AG09319 (cell line): ENCODE data around the gene ZSWIM7.
"Not testable (repeated sequence)": the region's sequence is repeated elsewhere in the genome, so short reads cannot be mapped to it uniquely, and the experiment has no call there.

Experiments
- DNase-seq: peaks from one replicate; pipeline ENCODE4 v3.0.0-alpha.2; 2010; ENCODE audit warnings: low read depth; ENCODE audit errors: extremely low read depth
- CTCF ChIP-seq: IDR thresholded peaks from 2 replicates; pipeline ENCODE4 v1.5.1; 2011; ENCODE audit warnings: low read depth, mild to moderate bottlenecking, inconsistent platforms, low read length, moderate library complexity

Gene ZSWIM7

GRCh38 chr17:15941781-15942180, 57.7 kb downstream of the ZSWIM7 start:
- TF ChIP-seq CTCF: no peak
- no peak for DNase-seq

GRCh38 chr17:15936481-15936880, 63.0 kb downstream of the ZSWIM7 start:
- not testable (repeated sequence) for DNase-seq

GRCh38 chr17:15935891-15936290, 63.6 kb downstream of the ZSWIM7 start:
- DNase-seq: no peak
- TF ChIP-seq CTCF: no peak

GRCh38 chr17:15934866-15935265, 64.6 kb downstream of the ZSWIM7 start:
- no peak for TF ChIP-seq CTCF
- DNase-seq: no peak

GRCh38 chr17:15931394-15931793, 68.1 kb downstream of the ZSWIM7 start:
- DNase-seq: no peak
- no peak for TF ChIP-seq CTCF

GRCh38 chr17:15930426-15930825, 69.1 kb downstream of the ZSWIM7 start:
- no peak for DNase-seq
- no peak for TF ChIP-seq CTCF

- no peak for DNase-seq
- TF ChIP-seq CTCF: no peak
Observed at GRCh38 chr17:15929941-15930340, 69.6 kb downstream of the ZSWIM7 start.

- no peak for DNase-seq
- no peak for TF ChIP-seq CTCF
Observed at GRCh38 chr17:15928286-15928785, 71.2 kb downstream of the ZSWIM7 start.
